HG03060 (cell line): ENCODE data around the gene UST.
"Not testable (repeated sequence)": the region's sequence is repeated elsewhere in the genome, so short reads cannot be mapped to it uniquely, and the experiment has no call there.

Experiments used
- ATAC-seq: cut with Tn5 transposase; IDR thresholded peaks from one replicate; pipeline ENCODE4 v1.9.1; 2021; ENCODE audit warnings: low read depth, moderate number of reproducible peaks; ENCODE audit not compliant: unreplicated experiment

UST gene

DNA sequence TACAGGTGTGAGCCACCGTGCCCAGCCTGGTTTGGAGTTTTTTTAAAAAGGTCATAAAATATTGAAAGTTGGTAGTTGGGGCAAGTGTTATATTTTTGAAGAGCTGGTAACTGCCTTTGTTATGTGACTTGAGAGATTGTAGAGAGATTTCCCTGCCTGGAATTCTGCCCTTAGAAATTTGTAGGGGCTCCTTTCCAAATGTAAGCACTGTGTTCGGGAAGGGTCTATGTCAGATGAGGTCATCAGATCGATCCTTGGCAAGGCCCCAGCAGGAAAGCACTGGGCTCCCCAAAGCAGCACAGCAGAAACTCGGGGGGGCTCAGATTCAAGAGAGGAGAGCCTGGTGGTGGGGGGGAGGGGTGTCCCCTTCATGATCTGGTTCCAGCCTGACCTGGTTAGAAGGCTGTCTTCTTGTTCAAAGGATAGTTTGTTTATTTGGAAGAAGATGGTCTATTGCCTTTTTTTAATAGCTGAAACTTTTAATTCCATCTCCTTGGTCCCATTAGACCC lies 220.2 kb downstream of the UST start:
- no peak for ATAC-seq

DNA sequence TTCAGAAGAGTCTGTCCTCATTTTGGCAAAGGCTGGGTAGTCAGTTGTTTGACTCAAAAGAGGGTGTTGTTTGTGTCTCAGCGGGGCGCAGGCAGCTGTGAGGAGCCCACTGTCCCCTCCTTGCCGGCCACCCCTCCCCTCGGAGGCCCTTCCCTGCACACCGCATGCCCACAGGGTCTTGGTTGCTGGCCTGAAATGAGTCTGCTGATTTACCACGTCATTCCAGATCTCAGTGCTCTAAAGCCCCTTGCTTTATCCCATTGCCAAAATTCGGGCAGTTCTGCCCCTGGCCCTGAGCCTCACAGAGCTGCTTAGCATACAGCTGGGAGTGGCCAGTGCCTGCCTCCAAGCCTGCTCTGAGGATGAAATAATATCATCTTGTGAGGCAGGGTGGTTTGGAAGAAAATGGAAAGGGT lies 220.7 kb downstream of the UST start:
- no peak for ATAC-seq

DNA sequence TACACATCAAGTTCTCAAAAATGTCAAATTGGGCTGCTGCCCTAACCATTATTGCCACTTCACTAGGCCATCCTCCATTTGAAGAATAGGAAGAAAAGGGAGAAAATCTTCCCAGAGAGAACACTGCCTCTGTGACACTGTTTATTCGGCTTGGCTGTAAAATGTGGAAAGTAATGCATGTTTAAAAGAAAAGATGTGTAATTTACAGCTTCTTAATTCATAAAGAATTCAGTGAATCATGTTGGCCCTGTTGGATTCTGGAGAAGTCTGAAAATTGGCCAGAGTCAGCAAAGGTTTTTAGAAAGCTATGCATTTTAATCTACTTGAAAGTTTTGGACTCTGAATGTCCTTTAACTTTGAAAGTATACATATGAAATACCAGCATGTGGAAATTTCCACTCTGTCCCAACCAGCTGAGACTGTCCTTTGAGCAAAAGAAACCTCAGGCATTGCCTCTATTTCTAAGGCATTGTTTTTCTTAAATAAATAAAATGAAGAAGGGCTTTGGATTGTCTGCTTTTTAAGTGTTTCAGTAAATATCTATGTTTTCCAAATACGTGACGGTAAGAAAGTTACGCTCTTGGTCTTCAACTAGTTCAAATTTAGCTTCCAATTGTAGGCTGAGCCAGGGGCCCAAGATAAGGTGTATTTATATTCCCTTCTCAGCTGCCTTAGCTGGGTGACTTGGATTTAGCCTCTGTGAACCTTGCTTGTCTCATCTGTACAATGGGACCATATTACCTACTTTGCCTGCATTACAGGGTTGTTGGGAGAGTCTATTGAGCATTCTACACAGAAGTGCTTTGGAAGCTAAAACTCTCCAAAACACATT lies 222.2 kb downstream of the UST start:
- ATAC-seq = no peak

DNA sequence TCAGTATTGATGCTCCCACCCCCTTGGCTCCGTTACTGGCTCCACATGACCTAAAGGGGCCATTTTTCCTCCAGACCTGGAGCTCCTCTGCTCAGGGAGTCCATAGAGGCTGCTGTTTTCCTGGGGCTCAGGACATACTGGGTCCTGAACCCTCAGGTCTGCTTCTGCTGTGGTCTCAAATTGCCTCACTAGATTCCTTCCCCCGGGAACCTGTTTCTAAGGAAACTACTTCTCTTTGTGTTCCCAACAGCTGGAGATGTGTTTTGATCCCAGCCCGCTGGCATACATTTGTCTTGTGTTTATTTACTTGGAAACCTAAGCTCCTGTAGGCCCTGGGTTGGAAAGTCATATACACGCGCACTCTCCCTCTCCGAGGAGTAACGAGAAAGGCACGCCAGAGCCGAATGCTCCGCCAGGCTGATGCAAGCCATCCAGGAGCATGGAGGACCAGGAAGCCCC lies 222.8 kb downstream of the UST start:
- no peak for ATAC-seq

DNA sequence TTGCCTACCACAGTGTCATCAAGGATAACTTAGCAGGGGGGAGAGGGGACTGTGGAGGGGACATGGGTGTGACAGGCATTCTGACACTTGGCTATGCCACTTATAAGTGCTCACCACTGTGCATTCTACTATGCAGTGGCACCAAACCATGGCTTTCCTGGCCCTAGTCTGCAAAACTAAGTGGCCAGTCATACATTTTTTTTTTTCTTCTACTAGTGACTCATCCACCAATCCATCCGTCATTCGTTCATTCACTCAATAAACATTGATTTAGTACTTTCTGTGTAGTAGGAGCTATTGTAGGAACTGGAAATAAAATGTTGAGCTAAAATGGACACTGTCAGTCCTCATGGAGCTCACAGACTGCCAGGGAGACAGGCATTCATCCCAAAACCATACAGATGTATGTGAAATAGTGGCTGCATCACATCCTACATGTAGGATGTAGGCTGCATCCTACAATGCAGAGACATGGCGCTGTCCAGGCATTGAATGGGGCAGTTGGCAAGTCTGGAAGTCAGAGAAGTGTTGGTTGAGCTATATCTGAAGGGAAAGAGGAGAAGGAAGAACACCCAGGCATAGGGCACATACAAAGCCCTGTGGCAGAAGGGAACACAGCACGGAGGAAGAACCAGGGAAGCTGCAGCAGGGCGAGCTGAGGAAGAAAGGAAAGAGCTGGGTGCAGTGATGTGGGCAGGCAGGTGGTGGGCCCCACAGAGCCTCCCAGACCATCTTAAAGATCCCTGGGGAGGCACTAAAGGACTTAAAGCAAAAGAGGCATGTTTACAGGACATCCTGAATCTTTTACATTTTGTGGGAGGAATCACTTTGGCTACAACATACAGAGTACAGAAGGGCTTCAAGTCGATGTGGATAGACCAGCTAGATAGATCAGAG lies 224.4 kb downstream of the UST start:
- ATAC-seq = no peak

DNA sequence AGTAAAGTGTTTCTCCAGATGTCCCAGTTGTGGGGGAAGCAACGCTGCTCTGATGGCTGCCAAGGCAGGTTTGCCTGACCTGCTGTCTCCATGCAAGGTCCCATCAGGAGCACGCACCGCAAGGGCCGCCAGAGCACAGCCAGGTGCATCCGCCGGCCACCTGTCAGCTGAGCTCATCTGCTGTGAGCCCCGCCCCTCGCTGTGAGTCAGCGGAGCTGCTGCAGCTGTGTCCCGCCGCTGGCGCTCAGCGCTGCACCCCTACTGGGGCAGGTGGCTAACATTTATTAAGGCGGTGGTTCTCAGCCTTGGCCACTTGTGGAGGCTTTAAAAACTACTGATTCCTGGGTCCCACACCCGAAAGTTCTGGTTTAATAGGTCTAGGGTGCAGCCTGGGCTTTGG lies 225.7 kb downstream of the UST start:
- no peak for ATAC-seq

DNA sequence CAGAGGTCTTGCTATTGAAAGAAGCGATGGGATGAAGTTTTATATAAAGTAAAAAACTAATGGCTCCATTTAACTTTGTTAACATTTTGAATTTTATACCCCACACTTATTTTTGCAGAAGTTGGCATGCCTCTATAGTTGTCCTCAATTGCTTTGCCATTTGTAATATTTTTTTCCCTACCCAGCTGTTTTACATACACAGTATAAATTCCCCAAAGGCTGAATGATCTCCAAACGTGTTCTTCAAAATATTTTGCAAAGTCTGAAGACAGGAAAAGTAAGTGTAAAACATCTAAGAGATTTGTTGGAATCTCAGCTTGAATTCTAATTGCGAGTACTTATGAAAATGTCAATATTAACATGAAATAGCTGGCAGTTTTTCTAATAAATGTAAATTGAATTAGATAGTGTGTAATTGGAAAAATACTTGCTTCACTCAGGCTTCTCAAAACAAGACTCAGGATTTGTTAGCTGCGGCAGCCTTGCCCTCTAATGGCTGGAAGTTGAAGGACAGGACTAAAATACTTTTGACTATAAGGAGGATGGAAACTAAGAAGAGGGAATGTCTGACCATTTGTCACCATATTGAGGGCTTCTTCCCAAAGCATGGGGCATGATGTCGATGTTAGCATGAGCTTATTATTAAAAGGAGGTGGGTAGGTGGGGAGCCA lies 226.8 kb downstream of the UST start:
- no peak for ATAC-seq

DNA sequence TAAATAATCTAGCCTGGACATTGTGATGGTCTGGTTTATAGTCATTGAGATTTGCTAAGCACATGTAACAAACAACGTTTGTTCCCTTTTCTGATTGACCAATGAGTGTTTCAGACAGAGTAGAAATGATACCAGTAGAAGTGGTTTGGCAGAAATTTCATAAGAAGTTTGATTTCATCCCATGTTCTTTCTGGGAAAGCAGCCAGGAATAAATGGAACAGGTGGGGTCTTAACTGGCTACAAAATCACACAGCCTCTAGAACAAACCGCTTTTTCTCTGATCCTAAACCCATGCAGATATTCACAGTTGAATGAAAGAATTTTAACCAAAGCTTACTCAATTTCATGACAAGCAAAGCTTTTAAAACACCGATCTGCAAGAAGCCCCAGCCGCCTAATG lies 227.5 kb downstream of the UST start:
- ATAC-seq = no peak

DNA sequence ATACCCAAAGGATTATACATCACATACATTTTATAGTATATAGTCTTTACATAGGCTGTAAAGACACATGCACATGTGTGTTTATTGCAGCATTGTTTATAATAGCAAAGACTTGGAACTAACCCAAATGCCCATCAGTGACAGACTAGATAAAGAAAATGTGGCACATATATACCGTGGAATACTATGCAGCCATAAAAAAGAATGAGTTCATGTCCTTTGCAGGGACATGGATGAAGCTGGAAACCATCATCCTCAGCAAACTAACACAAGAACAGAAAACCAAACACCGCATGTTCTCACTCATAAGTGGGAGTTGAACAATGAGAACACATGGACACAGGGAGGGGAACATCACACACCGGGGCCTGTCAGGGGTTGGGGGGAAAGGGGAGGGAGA lies 231.5 kb downstream of the UST start:
- not testable (repeated sequence) for ATAC-seq

DNA sequence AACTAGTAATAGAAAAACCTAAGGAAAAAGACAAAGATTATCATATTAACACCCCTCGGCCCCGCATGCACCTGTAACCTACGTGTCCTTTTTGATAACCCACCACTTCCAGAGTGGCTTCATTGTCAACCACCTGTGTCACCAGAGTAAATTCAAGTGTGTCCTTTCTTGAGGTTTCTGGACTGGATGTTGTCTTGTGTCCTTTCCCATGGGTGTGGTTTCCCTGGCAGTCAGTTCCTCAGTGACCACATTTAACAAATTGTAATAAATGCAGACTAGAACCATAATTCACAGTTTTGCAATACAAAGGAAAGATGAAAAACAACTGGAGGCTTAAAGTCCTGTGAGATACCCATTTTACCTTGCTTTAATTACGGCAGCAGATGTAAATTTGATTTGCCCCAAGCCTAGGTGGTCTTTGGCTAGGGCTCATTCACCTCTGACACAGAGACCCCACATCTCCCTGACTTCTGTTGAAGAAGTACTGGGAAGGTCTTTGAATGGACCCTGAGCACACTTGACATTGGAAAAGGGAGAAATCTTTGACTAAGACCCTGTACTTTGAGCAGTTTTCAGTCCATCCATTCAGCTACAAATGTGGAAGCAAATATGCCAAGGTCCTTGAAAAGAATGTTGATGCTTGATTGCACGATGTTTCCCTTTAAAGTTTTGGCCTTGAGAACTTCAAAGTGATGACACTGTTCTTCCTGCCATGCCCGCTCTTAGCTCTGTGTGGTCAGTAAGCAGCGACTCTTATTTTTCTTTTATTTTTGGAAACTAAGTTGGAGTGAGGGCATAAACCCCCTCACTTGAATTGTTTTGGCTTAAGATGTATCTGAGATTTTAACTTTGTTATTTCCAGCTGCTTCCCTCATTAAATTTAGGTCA lies 232.4 kb downstream of the UST start:
- ATAC-seq = no peak

DNA sequence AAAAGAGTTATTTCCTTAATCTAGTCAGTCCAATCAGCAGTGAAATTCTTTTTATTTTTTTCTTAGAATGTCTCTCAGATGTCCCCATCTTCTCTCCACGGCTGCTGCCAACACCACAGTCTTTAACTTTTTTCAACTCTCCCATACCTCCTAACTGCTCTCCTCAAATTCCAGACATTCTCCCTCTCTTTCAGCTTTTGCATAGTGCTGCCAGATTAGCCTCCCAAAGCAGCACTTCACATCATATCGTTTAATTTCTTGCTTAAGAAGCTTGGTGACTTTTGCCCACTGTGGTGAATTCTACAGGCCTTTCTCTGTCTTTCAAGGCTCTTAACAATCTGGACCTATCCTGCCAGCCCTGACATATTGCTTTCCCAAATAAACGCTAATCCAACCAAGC lies 233.4 kb downstream of the UST start:
- ATAC-seq = no peak

DNA sequence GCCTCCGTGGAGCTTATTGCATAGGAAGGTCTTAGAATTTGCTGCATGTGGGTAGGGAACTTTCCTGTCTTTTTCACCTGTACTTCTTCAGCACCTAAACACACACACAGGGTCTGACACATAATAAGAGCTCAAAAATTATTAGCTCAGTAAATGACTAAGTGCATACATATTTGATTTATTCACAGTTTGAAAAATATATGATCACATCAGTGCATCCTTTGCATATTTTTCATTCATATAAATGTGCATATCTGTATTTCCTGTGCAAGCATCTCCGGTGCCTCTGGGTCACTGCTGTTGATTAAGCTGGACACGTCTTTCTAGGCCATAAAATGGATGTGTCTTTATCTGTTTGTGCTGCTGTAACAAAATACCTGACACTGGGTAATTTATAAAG lies 234.7 kb downstream of the UST start:
- ATAC-seq = no peak

DNA sequence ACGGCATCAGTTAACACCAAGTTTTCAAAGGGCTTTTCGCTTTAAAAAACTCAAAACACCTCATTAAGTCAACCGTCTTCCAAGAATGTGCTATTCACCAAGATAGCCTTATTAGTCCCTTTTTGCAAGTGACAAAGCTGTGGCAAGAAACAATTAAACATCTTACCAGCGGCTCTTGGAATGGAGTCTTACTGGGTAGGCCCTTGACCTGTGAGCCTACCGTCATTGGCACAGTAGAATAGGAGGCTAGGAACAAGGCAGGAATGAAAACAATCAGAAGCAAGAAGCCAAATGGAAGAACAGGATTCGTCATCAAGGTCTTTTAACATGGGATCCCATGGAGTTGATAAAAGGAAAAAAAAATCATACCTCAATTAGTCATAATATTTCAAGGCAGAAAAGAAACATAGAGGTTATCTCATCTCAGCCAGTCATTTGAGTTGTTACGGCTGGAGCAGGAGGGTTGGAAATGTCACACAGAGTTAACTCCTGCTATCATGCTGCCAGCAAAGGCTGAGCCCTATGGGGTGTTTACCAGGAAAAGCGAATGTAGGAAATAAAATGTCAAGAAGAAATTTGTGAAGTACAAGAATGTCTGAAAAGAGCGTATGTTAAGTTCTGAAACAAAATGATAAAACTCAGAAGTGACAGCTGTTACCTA lies 236.4 kb downstream of the UST start:
- no peak for ATAC-seq

DNA sequence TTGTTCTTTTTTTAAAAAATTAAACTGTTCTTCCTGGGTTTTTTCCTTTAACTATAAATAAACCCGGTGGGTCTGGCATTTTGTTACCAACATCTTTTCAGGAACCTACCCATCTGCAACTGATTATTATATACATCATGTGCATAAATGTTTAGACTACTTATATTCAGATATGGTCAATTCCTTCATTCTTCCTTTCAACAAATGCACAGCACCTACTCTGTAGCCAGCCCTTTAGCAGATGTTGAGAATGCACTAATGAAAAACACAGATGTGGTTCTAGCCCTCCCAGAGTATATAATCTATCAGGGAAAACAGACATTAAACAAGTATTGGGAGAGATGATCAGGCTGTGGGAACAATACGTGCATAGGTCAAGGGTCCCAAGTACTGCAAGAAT lies 237.1 kb downstream of the UST start:
- ATAC-seq = no peak

DNA sequence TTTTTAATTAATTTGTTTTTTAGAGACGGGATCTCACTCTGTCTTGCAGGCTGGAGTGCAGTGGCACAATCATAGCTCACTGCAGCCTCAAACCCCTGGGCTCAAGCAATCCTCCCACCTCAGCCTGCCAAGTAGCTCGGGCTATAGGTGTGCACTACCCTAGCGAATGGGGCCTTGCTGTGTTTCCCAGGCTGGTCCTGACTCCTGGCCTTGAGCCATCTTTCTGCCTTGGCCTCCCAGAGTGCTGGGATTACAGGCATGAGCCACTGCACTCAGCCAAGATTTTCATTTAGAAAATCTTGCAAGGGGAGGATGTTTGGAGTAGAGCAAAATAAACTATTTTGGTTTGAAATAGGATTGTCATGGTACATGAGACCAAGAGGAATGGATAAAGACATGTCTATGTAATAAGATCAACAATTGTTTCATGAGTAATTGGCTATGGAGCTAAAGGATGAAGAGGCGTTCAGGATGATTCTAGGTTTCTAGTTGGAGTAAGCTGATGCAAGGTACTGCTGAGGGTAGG lies 237.8 kb downstream of the UST start:
- ATAC-seq = no peak

DNA sequence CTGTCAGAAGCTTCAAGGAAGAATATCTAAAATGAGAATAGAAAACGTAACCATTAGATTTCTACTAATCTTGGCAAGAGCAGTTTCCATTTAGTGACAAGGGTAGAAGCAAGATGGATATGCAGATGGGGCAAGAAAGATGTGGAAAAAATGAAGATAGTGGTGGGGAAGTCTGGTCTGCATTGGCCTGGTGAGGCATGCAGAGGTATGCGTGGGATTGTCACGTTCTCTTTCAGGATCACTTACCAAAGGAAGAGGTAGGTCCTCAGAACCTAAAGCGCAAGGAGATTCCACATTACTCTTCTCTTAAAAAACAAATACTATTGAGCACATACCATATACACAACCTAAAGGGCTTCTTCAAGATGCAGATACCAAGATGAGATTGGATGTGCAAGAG lies 238.7 kb downstream of the UST start:
- no peak for ATAC-seq

DNA sequence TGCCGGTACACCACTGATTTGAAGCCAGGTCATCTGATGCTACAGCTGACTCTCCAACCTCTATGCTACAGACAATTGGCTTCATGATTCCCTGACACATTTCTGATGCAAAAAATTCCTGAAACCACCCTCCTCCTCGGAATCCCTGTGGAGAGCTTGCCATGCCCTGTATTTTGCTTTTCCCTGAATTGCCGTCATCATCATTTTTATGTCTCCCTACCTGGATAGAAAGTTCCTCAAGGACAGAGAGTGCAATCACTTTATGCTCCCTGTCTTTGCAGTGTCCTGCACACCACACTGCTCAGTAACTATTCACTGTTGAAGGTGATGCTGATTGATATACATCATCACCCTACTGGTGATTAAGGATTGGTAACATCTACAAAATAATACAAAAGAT lies 239.8 kb downstream of the UST start:
- ATAC-seq = no peak

DNA sequence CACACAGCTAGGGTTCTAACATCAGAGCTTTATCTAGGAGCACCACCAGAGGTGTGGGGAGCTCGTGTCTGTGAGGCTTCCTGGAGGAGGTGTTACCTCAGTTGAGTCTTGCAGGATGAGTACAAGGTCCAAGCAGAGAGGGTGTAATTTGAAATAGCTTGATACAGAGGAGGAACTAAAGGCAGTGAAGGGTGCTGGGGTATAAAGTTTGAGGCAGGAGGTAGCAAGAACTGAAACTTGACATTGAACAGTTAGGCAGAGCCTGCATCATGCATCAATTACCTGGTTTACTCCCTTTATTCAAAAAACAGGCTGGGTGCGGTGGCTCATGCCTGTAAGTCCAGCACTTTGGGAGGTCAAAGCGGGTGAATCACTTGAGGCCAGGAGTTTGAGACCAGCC lies 241.2 kb downstream of the UST start:
- ATAC-seq = no peak

DNA sequence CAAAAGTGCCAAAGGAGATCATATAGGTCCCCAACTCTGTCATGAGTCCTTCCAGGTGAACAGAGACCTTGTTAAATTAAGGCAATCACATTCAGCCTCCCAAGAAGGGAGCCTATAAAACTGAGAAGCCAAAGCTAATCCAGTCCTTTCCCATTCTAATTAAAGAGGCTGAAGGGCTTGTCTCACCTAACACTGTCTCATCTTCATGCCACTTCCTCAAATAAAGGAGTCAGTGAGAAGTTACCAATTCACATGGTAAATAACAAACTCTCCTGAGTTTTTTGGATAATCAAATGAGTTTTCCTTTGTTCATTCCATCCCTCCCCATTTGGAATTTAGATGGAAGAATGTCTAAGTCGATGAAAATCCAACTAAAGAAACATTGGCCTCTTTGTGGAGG lies 242.8 kb downstream of the UST start:
- ATAC-seq = no peak
